SK-N-SH treated with all-trans-retinoic acid at 6 μM for 48 hours (cell line): ENCODE results near the gene DYRK2.

Source experiments
- ATAC-seq: fragments of 200-7000 bp; cut with Tn5 transposase; 3 replicates; pipeline ENCODE4 v1.9.1; 2020; ENCODE audit warnings: mild to moderate bottlenecking, moderate library complexity
- BACH2 ChIP-seq: fragments of 250-450 bp; sonication (Bioruptor Pico); IDR thresholded peaks from 2 replicates; pipeline ENCODE4 v1.9.0; 2021; ENCODE audit warnings: mild to moderate bottlenecking, borderline replicate concordance
- CREB5 ChIP-seq: fragments of 250-450 bp; sonication (Bioruptor Pico); IDR thresholded peaks from 2 replicates; pipeline ENCODE4 v1.5.1; 2020; ENCODE audit warnings: low read depth, mild to moderate bottlenecking, moderate library complexity
- CSDC2 ChIP-seq: fragments of 250-450 bp; sonication (Bioruptor Pico); IDR thresholded peaks from 2 replicates; pipeline ENCODE4 v1.5.0; 2020; ENCODE audit warnings: mild to moderate bottlenecking, moderate library complexity
- ISL1 ChIP-seq: fragments of 250-450 bp; sonication (Bioruptor Pico); IDR thresholded peaks from 2 replicates; pipeline ENCODE4 v2.1.2; 2022; ENCODE audit warnings: mild to moderate bottlenecking, moderate library complexity
- OSR1 ChIP-seq: fragments of 250-450 bp; sonication (Bioruptor Pico); IDR thresholded peaks from 2 replicates; pipeline ENCODE4 v1.8.0; 2022; ENCODE audit warnings: moderate library complexity, mild to moderate bottlenecking, inconsistent platforms
- PPARA ChIP-seq: fragments of 250-450 bp; sonication (Bioruptor Pico); IDR thresholded peaks from 2 replicates; pipeline ENCODE4 v1.5.0; 2020; ENCODE audit warnings: mild to moderate bottlenecking, borderline replicate concordance
- RARB ChIP-seq: fragments of 250-450 bp; sonication (Bioruptor Pico); IDR thresholded peaks from 2 replicates; pipeline ENCODE4 v1.8.0; 2021; ENCODE audit warnings: mild to moderate bottlenecking, moderate library complexity
- SNAI2 ChIP-seq: fragments of 250-450 bp; sonication (Bioruptor Pico); IDR thresholded peaks from 2 replicates; pipeline ENCODE4 v1.5.0; 2020; ENCODE audit warnings: mild to moderate bottlenecking, moderate library complexity
- TCF4 ChIP-seq: fragments of 250-450 bp; sonication (Bioruptor Pico); IDR thresholded peaks from 2 replicates; pipeline ENCODE4 v1.8.0; 2021; ENCODE audit warnings: mild to moderate bottlenecking, moderate library complexity, borderline replicate concordance
- TSHZ2 ChIP-seq: fragments of 250-450 bp; sonication (Bioruptor Pico); IDR thresholded peaks from 2 replicates; pipeline ENCODE4 v1.5.0; 2020; ENCODE audit warnings: mild to moderate bottlenecking, moderate library complexity
- ZC3H10 ChIP-seq: fragments of 250-450 bp; sonication (Bioruptor Pico); IDR thresholded peaks from 2 replicates; pipeline ENCODE4 v1.5.1; 2021; ENCODE audit warnings: mild to moderate bottlenecking, moderate library complexity
- ZFP30 ChIP-seq: fragments of 450-650 bp; formaldehyde crosslinking; IDR thresholded peaks from 2 replicates; pipeline ENCODE4 v1.5.0; 2022; ENCODE audit warnings: mild to moderate bottlenecking, moderate library complexity
- ZNF70 ChIP-seq: fragments of 450-650 bp; formaldehyde crosslinking; IDR thresholded peaks from 2 replicates; pipeline ENCODE4 v1.5.0; 2020; ENCODE audit warnings: mild to moderate bottlenecking, moderate library complexity
- ZNF8 ChIP-seq: fragments of 450-650 bp; formaldehyde crosslinking; IDR thresholded peaks from 2 replicates; pipeline ENCODE4 v1.5.0; 2020; ENCODE audit warnings: mild to moderate bottlenecking, moderate library complexity
- TF ChIP-seq, protein P1 (sequence below): fragments of 250-450 bp; sonication (Bioruptor Pico); IDR thresholded peaks from 2 replicates; pipeline ENCODE4 v1.8.0; 2020; ENCODE audit warnings: mild to moderate bottlenecking, moderate library complexity, borderline replicate concordance

DYRK2 gene

DNA sequence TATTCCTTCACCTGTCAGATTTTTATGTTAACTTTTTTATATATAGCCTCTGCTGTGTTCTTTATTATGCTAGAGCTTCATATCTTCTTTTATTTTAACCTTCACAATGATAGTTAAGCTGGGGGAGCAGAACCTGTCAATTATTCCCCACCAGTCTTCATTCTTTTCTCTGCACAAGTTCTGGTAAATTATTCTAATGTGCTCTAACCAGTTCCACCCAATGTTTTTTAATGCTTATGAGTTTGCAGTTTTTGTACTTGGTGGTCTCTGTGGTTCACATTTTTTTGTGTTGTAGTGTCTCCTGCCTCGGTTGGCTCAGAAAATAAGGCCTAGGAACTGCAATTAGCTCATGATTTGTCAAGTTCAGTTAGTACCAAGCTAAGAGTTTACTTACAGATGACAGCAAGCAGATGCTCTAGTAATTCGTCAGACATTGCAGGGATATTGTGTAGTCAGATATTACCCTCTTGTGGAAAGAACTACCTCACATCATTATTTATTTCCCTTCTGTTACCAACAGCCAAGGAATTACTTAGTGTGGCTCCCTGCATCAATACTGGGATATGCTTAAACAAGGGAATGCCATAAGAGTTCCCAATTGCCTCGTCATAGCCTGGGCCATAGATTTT lies 14.5 kb downstream of the DYRK2 start:
- TF ChIP-seq CREB5 (CRISPR knock-in tag), result peak; percentile 89
- TF ChIP-seq SNAI2, result 0 out of 2 replicates have a peak, but pooled peaks have one; percentile 44
- TF ChIP-seq ISL1 (CRISPR knock-in tag), result peak; percentile 90
- no peak for TF ChIP-seq ZNF8
- TF ChIP-seq TSHZ2 (CRISPR knock-in tag), result no peak; the same call in 1 of the 2 replicates
- peak; percentile 63; the same call in 1 of the 2 replicates for TF ChIP-seq CSDC2 (CRISPR knock-in tag)
- no peak for TF ChIP-seq ZFP30 (CRISPR knock-in tag)
- TF ChIP-seq ZC3H10 (CRISPR knock-in tag), result peak; percentile 70
- TF ChIP-seq, protein P1, sequence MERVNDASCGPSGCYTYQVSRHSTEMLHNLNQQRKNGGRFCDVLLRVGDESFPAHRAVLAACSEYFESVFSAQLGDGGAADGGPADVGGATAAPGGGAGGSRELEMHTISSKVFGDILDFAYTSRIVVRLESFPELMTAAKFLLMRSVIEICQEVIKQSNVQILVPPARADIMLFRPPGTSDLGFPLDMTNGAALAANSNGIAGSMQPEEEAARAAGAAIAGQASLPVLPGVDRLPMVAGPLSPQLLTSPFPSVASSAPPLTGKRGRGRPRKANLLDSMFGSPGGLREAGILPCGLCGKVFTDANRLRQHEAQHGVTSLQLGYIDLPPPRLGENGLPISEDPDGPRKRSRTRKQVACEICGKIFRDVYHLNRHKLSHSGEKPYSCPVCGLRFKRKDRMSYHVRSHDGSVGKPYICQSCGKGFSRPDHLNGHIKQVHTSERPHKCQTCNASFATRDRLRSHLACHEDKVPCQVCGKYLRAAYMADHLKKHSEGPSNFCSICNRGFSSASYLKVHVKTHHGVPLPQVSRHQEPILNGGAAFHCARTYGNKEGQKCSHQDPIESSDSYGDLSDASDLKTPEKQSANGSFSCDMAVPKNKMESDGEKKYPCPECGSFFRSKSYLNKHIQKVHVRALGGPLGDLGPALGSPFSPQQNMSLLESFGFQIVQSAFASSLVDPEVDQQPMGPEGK (CRISPR knock-in tag), result peak; percentile 46
- ATAC-seq, result peak; percentile 55

GRCh38 chr12:67664171-67664570 lies 15.6 kb downstream of the DYRK2 start:
- ATAC-seq, result no peak
- TF ChIP-seq ZNF8 (no peak), CREB5 (CRISPR knock-in tag) (no peak), TCF4 (CRISPR knock-in tag) (no peak)

GRCh38 chr12:67665679-67666078 lies 17.1 kb downstream of the DYRK2 start:
- TF ChIP-seq RARB (CRISPR knock-in tag) (no peak), ISL1 (CRISPR knock-in tag) (no peak), BACH2 (CRISPR knock-in tag) (no peak), OSR1 (CRISPR knock-in tag) (no peak), TCF4 (CRISPR knock-in tag) (no peak), ZFP30 (CRISPR knock-in tag) (no peak), SNAI2 (no peak), TSHZ2 (CRISPR knock-in tag) (no peak), ZNF70 (CRISPR knock-in tag) (no peak), CREB5 (CRISPR knock-in tag) (no peak), PPARA (CRISPR knock-in tag) (no peak)
- TF ChIP-seq, all 23 proteins: peak for 0
- ATAC-seq, result no peak
